Gastroesophageal sphincter (tissue), 3 donors: Measurements from ENCODE around the gene FBXO31.

ENCODE experiments used
- CTCF ChIP-seq, 4 experiments: fragments of 200-600 bp in 2 of 4; fragments of 450-650 bp in 2 of 4; sonication (generic) in 1 of 4; IDR thresholded peaks; one replicate each; pipeline ENCODE4 v1.5.1; 2017 to 2019; ENCODE audit warnings: antibody characterized with exemption in 4 of 4, mild to moderate bottlenecking in 2 of 4, moderate library complexity in 2 of 4
- POLR2A ChIP-seq, 2 donors: fragments of 450-650 bp; IDR thresholded peaks; one replicate each; pipeline ENCODE4 v1.6.1; 2017; ENCODE audit warnings: antibody characterized with exemption in 2 of 2, mild to moderate bottlenecking in 2 of 2, moderate library complexity in 1 of 2

- TF ChIP-seq POLR2A (IDR thresholded peaks at IDR 0.05) (no peak), CTCF (IDR thresholded peaks at IDR 0.05) (no peak)
Measured at GRCh38 chr16:87309620-87310525, 73.7 kb downstream of the FBXO31 start.
